CD4-positive, alpha-beta T cell treated with Interferon gamma for 1 hour (primary cell): ENCODE measurements around the gene VPS29.

Source experiments
- DNase-seq: peaks from one replicate; pipeline ENCODE4 v3.0.0-alpha.2; 2020

Gene VPS29

GRCh38 chr12:110501752-110502738 is at the start of gene VPS29, which contains the start of gene RAD9B:
Gene VPS29, minus strand, starts transcription at chr12:110502111. Its CDS starts 60 bp downstream, at chr12:110502051.
Gene RAD9B, plus strand, starts transcription at chr12:110502331. Its CDS starts 7 bp downstream, at chr12:110502338.
- peak; percentile 99 for DNase-seq

GRCh38 chr12:110550981-110551380 is 49.1 kb upstream of the VPS29 start:
- no peak for DNase-seq

GRCh38 chr12:110549716-110550115 is 47.8 kb upstream of the VPS29 start:
- DNase-seq: no peak

- DNase-seq: no peak
Observed at GRCh38 chr12:110548678-110549077, 46.8 kb upstream of the VPS29 start.

GRCh38 chr12:110547090-110547489 is 45.2 kb upstream of the VPS29 start:
- DNase-seq: no peak

- DNase-seq: no peak
Observed at GRCh38 chr12:110546339-110546738, 44.4 kb upstream of the VPS29 start.

- DNase-seq: no peak
Observed at GRCh38 chr12:110545812-110546211, 43.9 kb upstream of the VPS29 start.

GRCh38 chr12:110545259-110545658 is 43.3 kb upstream of the VPS29 start:
- DNase-seq: peak; percentile 15

GRCh38 chr12:110543965-110544364 is 42.1 kb upstream of the VPS29 start:
- no peak for DNase-seq

- no peak for DNase-seq
Observed at GRCh38 chr12:110543252-110543959, 41.5 kb upstream of the VPS29 start.

GRCh38 chr12:110540048-110540447 is 38.1 kb upstream of the VPS29 start:
- no peak for DNase-seq

- no peak for DNase-seq
Observed at GRCh38 chr12:110538869-110539622, 37.1 kb upstream of the VPS29 start.

GRCh38 chr12:110537605-110538409 is 35.9 kb upstream of the VPS29 start:
- DNase-seq: no peak

- DNase-seq: no peak
Observed at GRCh38 chr12:110536834-110537604, 35.1 kb upstream of the VPS29 start.

- no peak for DNase-seq
Observed at GRCh38 chr12:110534811-110535210, 32.9 kb upstream of the VPS29 start.

- DNase-seq: no peak
Observed at GRCh38 chr12:110533607-110534006, 31.7 kb upstream of the VPS29 start.

- DNase-seq: no peak
Observed at GRCh38 chr12:110532644-110533043, 30.7 kb upstream of the VPS29 start.

GRCh38 chr12:110531741-110532333 is 29.9 kb upstream of the VPS29 start:
- no peak for DNase-seq

- DNase-seq: no peak
Observed at GRCh38 chr12:110530511-110530910, 28.6 kb upstream of the VPS29 start.

GRCh38 chr12:110528277-110528839 is 26.4 kb upstream of the VPS29 start:
- DNase-seq: no peak
